ENCODE data around the gene DPYSL5.
"Not testable (repeated sequence)": the region's sequence is repeated elsewhere in the genome, so short reads cannot be mapped to it uniquely, and the experiment has no call there.

Gene DPYSL5

DNA sequence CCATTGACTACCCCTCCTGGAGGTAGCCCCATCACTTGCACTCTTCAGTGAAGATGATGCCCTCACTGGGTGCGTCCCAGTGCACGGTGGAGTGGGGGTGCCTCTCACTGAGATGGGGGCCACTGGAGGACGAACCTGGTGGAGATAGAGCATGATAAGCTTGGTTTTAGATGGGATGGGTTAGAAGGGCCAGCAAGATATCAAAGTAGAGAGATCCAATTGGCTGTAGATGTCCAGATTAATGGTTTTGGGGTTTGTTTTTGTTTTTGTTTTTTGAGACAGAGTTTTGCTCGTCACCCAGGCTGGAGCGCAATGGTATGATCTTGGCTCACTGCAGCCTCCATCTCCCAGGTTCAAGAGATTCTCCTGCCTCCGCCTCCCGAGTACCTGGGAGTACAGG, 28.3 kb downstream of the DPYSL5 start:
- DNase-seq: no peak

DNA sequence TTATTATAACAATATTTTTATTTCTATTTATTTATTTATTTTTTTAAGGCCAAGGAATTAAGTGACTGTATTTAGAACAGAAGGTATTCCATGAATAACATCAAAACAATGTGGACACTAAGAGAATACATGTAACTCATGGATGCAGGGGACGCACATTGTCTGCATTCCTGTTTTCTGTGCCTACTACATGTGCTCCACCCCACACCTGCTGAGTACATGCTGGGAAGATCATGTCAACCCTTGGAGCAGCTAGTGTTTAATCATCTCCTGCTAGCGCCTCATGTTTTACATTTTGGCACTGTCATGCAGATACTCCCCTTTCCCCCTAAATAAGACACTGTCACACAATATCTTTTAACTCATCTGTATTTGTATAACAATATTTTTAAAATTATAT, 29.3 kb downstream of the DPYSL5 start:
- DNase-seq: no peak

DNA sequence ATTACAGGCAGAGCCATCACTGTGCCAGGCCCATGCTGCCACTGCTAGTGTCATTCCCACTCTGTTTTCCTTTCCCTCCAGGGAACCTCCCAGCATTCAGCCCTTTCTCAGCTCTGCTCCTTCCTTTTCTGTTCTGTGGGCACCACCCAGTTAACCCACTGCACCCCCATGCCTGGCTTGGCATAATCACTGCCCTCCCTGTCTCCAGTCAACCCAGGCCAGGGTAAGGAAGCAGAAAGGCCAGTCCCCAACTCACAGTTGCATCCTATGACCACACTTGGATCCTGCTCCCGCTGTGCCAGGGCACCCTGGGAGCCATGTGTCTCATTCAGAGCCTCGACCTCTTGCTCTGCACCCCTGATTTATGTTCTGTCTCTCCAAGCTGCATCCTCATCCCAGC, 32.2 kb downstream of the DPYSL5 start:
- DNase-seq: no peak

DNA sequence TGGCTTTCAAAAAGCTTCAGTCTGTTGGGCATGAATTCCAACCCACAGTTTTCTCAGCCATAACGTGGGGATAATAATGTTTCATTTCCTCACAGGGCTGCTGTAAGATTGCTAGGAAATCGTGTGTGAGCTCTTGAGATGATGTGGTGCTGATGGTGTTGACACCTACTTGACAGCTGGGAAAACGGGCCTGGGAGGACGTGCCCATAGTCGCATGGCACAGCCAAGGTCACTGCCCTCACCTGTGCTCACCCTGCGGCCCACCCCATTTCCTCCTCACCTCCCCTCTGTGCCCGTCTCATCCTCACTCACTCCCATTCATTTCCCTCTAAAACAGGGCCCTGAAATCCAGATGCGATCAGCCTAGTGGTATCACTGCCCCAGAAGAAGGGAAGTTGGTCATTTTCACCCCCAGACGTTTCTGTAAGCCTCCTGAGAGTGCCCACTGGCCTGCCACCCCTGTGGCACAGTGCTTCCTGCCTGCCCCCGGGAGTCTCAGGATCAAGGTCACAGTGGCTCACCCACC, 33.0 kb downstream of the DPYSL5 start:
- DNase-seq: no peak

DNA sequence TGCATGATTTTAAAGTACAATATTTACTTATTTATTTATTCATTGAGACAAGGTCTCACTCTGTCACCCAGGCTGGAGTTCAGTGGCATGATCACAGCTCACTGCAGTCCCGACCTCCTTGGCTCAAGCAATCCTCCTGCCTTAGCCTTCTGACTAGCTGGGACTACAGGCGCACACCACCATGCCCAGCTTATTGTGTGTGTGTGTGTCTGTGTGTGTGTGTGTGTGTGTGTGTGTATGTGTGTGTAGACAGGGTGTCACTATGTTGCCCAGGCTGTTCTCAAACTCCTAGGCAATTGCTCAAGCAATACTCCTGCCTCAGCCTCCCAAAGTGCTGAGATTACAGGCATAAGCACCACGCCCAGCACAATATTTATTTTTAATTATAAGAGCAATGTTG, 34.3 kb downstream of the DPYSL5 start:
- not testable (repeated sequence) for DNase-seq

DNA sequence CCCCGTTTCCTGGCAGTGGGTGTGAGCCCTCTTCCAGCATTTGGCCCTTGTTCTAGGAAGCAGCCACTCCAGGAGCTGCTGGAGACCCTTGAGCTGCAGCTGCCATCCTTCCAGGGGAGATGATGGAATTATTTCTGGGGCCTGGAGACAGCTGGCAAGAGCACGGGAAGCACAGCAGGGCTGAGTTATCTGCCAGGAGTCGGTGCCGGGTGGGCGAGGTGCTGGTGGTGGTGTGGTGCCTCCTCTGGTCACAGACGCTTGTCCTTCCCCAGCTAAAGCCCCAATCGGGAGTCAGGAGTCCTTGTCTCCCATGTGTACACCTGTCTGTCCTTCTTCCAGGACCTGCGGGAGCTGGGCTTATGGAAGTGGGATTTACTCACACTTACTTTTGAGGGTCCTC, 36.0 kb downstream of the DPYSL5 start:
- no peak for DNase-seq

DNA sequence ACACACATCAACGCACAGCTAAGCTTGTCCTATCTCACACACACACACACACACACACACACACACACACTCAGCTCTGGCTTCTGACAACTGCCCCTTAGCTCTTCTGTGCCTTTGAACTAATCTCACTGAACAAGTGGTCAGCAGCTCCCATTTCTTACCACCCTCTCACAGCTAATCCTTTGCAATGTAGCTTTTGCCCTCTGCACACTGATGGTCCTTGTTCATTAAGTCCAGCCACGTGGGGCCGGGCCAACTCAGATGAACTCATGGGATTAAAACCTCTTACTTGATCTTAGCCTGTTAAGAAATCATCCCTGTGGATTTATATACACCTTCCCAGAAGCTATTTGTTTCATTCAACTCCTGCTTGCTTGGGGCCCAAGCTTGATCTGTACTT, 36.6 kb downstream of the DPYSL5 start:
- DNase-seq: no peak

DNA sequence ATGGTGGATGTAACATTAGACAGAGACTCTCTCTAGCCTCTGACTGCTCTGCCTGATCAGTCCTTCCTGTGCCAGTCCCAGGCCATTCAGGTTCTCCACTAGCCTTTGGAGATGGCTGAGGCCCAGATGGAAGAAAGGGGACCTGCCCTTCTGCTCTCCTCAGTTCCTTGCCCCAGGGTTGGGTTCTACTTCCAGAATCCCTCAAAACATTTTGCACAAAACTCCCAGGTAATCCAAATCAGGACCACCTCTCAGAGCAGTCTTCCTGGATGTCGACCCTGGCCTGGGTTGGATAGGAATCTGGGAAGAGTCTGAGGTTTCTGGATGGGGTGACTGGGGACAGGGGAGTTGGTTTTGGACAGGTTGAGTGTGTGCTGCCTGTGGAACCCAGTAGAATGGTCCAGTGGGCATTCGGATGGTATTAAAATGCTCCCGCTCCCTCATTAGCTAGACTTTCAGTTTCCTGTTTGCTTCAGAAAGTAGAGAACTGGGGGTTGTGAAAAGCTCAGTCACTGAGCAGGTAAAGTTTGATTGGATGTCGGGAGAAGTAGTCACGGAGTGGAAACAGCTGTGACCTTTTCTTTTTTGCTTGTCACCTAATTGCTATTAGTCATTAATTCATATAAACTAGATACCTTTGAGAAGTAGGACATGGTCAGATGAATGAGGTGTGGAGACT, 37.9 kb downstream of the DPYSL5 start:
- DNase-seq: no peak

DNA sequence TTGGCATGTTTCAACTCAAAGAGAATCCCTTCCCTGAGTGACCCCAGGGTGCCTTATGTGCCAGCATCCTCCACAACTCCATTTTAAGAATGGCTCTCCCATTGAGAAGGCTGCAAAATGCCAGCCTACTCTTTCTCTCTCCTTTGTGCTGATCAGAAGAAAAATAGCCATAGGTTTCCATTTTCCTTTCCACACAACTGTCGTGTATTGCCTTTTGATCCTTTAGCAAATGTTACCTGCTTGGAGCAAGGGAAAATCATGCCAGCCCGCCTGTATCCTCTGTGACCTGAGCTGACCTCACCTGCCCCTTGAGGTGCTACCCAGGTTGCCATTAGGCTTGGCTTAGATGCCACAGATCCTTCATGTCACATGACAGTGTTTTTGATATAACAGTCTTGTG, 38.8 kb downstream of the DPYSL5 start:
- no peak for DNase-seq

DNA sequence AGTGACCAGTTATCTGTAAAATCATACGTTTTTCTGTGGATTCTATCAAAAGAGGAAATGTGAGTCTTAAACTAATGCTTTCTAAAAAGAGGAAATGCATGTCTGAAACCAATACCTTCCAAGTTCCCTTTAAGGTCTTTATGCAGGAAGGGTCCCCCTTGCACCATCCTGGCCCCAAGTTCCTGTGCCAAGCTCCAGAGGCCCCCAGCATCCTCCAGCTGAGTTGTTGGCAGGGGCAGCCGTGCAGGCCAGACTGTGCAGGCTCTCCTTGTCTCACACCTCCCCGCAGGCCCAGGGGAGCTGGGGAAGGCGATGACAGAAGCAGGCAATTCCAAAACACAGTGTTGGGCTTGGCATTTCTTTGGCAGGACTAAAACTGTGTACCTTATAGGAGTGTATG, 39.2 kb downstream of the DPYSL5 start:
- DNase-seq: no peak

DNA sequence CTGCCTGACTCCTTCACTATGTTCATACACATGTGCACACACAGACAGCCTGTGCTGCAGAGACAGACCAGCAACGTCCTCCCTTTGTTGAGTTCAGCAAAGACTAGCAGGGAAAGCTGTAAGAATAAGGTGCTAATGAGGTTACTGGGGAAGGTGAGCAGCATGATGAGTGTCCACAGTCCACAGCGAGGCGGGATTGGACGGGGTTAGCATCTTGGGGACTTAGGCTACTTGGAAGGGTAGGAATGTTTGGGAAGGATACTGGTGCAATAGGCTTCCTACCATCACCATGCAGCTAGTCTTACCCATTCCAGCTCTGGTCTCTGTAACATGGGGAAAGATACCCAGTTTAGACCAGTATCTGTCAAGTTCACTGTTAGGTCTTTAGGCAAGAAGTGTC, 41.9 kb downstream of the DPYSL5 start:
- no peak for DNase-seq

DNA sequence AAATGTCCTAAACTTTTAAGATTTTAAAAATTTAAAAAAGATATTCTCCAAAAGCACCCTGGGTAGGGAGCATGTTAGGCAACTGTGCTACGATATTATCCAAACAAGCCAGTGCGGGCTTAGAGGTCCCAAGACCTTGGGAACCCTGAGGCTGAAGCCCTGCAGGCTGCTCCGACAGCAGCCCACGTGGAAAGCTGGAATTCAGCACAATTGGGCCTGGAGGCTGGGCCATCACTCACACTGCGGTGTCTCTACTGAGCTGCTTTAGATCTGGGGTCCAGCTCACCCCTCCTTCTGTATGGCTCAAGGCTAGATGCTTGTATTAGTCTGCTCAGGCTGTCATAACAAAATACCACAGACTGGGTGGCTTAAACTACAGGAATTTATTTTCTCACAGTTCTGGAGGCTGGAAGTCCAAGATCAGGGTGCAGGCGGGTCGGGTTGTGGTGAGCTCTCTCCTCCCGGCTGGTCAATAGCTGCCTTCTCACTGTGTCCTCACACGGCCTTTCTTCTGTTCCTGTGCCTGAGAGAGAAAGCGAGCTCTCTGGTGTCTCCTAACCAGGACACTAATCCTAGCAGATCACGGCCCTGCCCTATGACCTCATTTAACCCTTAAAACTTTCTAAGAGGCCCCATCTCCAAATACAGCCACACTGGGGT, 42.5 kb downstream of the DPYSL5 start:
- no peak for DNase-seq

DNA sequence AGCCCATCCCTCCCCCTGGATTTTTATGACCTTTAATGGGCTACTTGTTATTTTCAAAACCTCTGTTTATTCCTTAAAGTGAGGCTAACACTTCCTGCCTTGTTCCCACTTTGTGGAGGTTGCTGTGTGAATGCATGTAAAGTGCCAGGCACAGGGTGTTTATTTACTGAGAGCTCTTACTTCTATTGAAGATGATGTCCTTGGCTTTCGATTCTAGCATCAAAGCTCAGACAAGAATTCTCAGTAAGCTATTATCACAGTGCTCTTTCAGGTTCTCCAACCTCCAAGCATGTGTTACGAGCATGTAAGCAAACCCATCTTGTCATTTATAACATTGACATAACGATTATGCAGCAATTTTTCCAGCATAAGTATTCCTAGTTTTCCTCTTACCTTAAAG, 44.2 kb downstream of the DPYSL5 start:
- DNase-seq: no peak

DNA sequence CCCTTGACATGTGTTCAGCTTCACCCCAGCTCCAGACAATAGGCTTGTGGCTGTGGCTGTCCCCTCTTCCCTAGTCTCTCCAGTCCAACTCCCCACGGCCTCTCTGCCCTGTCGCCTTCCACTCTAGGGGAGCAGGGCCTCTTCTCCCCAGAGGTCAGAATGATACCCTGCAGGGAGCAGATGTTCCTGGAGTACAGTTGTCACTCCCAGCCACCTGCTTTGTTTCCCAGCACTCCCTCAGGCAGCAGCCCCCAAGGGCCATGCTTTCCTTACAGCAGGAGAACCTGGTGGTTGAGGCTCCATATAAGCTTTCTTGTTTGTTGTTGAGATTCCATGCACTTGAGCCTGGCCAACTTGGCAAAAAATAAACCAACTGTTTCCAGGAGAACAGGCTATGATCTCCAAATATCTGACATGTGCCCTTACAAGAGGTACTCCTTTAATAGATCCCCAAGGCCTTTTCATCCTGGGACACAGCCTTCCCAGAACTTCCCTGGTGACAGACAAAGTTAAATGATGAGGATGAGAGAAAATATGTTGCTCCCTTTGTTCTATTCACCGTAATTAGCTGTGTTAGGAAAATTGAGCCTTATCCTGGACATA, 45.1 kb downstream of the DPYSL5 start:
- no peak for DNase-seq

DNA sequence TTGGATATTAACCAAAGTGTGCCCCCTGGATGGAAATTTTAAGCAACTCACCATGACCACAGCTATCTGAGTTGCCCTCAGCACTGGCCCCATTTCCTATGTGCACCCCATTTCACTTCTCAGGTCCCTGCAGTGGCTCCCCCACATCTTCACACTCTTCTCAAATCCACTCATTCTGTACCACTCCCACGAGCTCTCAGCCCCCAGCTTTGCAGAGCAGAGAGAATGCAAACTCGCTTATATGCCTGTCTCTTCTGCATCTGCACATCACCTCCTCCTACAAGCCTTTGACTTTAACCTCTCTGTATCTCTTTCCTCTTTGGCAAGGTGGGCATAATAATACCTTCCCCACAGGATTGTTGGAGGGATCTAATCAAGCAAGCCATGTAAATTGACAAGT, 46.2 kb downstream of the DPYSL5 start:
- DNase-seq: no peak

DNA sequence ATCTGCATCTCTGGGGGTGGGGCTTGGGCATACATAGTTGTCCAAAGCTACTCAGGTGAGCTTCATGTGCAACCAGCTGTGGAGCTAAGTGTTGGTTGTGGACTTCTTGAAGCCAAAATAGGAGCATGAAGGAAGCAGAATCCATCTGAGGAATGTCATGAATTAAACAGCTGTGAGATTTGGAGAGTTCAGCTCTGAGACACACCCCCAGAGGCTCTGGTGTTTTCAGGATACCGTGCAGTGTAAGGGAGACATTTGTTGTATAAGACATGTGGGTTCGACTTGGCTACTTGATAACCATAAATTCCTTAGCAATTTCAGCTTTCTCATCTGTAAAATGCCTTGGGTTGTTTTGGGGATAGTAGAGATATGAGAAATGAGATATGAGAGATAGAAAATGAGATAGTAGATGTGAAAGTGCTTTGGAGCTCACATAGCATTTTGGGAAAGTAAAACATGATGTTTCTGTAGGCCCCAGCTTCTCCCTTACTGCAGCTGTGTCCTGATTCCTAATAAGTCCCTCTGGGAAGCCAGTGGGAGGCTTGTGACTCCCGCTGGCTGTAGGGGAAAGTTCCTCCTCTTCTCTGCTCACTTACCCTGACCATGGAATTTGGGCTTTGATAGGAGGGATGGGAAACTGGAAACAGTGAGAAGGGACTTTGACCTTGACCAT, 50.0 kb downstream of the DPYSL5 start:
- DNase-seq: no peak

DNA sequence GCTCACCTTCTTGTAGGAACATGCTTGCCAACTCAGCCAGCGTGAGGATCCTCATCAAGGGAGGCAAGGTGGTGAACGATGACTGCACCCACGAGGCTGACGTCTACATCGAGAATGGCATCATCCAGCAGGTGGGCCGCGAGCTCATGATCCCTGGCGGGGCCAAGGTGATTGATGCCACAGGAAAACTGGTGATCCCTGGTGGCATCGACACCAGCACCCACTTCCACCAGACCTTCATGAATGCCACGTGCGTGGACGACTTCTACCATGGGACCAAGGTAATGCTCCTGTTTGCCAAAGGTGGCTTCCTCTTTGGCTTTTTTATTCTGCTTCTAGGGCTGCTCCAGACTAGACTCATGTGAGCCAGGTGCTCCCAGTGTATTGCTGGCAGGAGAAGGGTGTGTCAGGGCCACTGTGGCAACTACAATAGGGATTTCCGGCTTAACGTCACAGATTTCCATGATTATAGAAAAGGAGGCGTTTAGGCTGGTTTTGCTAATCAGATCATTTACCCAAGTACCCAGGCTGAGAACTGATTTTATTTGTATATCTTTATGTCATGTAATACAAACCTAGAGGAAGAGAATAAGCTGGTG, 50.6 kb downstream of the DPYSL5 start:
- DNase-seq: no peak

DNA sequence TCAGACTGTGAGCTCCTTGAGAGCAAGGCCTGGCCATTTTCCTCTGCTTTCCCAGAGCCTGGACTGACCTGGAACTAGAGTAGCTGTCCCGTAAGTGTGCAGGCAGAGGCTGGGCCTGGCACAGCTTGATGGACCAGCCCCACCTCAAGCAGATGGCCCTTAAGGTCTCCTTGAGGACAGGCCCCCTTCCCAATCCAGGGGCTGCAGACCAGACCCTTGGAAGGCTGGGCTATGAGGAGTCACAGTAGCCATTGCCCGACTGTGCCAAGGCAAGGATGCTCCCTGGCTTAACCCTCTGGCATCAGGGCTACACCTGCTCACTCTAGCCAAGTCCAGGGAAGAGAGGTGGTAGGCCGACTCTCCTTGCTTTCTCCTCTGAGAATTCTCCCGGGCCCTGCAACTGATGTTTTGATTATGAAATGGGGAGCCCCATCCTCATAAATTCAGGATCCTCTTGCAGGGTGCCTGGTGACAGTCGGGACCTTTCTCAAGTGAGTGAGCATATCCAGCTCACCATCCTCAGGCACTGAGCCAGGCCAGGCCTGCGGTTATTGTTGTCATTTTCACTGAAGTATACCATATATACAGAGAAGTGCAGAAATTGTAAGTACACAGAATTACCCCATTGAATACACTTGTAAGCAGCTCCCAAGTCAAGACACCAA, 51.7 kb downstream of the DPYSL5 start:
- DNase-seq: no peak

DNA sequence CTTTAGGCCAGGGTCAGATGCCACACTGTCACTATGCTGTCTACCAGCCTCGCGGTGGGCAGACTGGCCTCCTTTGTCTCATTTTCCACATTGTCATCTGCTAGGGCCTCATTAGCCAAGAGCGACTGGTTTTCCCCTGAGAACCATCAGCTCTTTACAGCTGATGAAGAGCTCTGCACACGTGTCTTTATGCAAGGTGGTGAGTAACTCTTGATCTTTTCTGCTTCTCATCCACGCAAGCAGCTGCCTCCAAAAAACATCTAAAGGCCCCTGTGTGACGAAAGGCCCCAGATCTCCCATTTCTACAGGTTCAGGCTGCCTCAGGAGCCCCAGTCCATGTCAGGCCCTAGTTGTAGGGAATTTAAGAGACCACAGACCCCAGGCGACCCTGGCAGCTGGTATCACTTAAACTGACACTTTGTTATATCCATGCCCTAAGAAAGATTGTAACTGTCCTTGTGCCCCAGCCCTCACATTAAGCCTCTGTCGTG, 52.9 kb downstream of the DPYSL5 start:
- no peak for DNase-seq

DNA sequence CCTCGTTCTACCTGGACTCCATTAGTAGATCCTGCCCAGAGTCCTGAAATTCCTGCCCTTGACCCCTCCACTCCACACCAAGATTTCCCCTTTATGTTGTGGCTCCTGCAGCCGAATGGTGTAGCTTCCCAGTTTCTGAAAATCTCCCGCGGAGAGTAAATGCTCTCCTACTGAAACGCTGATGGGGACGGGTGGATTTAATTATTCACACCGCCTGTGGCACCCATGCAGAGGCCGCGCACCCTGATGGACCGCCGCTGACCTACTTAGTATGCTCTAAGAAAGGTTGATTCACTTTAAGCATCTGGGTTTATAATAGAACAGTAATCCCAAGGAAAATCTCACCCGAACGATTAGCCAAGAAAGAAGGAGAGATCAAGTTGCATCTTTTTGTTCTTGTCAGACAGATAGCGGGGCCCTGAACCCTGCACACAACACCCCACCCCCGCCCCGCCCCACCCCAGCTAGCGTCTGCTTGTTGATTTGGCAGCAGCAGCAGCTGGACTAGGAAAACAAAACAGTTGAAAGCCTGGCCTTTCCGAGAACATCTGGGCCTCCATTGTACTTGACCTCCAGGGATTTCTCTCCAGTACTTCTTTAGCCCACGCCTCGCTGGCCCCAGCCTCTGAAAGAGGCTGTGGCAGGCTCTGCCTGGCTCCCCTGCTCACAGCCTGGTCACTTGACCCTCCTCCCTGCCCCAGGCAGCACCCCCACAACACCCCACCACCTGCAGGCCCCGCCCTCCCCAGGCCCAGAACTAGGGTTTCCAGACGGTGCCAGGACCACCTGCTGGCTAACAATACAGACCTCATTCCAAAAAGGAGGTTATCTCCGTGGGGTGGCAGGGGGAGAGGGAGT, 53.6 kb downstream of the DPYSL5 start:
- DNase-seq: no peak

DNA sequence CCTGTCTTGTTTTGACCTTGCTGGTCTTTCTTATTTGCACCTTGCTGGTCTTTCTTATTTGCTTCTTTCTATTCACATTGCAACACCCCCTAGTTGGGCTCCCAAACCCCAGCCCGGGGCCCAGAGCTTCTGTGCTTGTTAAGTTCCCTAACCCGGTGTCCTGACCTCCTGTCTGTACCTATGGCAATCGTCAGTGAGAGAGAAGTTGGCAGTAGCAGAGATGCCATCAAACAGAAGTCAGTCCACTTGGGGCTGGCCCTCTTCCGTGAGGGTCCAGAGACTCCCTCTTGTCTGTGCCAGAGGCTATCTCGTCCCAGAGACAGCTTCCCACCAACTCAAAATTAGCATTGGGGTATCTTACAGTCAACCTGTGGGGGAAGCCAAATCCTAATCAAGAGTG, 55.7 kb downstream of the DPYSL5 start:
- DNase-seq: no peak

DNA sequence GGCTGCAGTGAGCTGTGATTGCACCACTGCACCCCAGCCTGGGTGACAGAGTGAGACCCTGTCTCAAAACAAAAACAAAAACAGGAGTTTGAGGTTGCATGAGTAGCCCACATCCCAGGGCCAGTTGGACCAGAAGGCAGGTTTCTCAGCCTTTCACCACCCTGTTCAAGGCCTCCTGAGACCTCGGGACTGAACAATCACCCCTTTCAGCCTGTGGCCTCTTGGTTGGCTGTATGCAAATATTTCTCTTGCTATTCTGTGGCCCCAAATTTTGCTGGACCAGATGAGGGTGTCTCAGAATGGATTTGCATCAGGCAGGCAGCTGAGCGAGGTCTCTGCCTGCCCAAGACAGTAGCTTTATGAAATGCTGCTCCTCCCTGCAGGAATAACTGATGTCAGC, 56.9 kb downstream of the DPYSL5 start:
- no peak for DNase-seq

Data from activated T-cell treated with anti-CD3 and anti-CD28 coated beads for 4 hours (primary cell).